ENCODE data around the gene KRTAP5-5. TPM values are rescaled to one million over a fixed set of nuclear protein-coding genes. Genes with fewer than 3 reads are reported as not detected.

The KRTAP5-5 gene
- total RNA-seq, 1 donor from 2014 or later: not detected

- Mint-ChIP-seq H3K4me3 (ENCODE audit: unreplicated experiment) (no peak overlapping the region), H3K36me3 (ENCODE audit: unreplicated experiment) (no peaks in the 10 kb centered on the region), H3K4me1 (ENCODE audit: unreplicated experiment) (no peaks in the 10 kb centered on the region), H3K9me3 (ENCODE audit: unreplicated experiment) (no peaks in the 10 kb centered on the region), H3K27me3 (ENCODE audit: unreplicated experiment) (peaks cover 62% of the 10 kb centered on the region), H3K27ac (ENCODE audit: unreplicated experiment) (no peak overlapping the region)
- no peak for TF ChIP-seq CTCF (IDR thresholded peaks at IDR 0.05)
- DNase-seq (ENCODE audit: extremely low spot score, unreplicated experiment): no peak
Measured at GRCh38 chr11:1624621-1625020, 5.0 kb upstream of the KRTAP5-5 start.

GRCh38 chr11:1625541-1625940 is 4.0 kb upstream of the KRTAP5-5 start:
- Mint-ChIP-seq H3K27me3 (ENCODE audit: unreplicated experiment) (peaks cover 58% of the 10 kb centered on the region), H3K36me3 (ENCODE audit: unreplicated experiment) (no peaks in the 10 kb centered on the region), H3K4me3 (ENCODE audit: unreplicated experiment) (no peak overlapping the region), H3K27ac (ENCODE audit: unreplicated experiment) (no peak overlapping the region), H3K9me3 (ENCODE audit: unreplicated experiment) (no peaks in the 10 kb centered on the region), H3K4me1 (ENCODE audit: unreplicated experiment) (no peaks in the 10 kb centered on the region)
- DNase-seq (ENCODE audit: extremely low spot score, unreplicated experiment): no peak
- no peak for TF ChIP-seq CTCF (IDR thresholded peaks at IDR 0.05)

GRCh38 chr11:1628506-1629325 is 859 bp upstream of the KRTAP5-5 start:
- H3K9me3 Mint-ChIP-seq (ENCODE audit: unreplicated experiment): no peaks in the 10 kb centered on the region
- no peak overlapping the region for H3K27ac Mint-ChIP-seq (ENCODE audit: unreplicated experiment)
- peaks cover 64% of the 10 kb centered on the region for H3K27me3 Mint-ChIP-seq (ENCODE audit: unreplicated experiment)
- TF ChIP-seq CTCF (IDR thresholded peaks at IDR 0.05): peak; percentile 89
- H3K4me3 Mint-ChIP-seq (ENCODE audit: unreplicated experiment): no peak overlapping the region
- H3K4me1 Mint-ChIP-seq (ENCODE audit: unreplicated experiment): no peaks in the 10 kb centered on the region
- no peak for DNase-seq (ENCODE audit: extremely low spot score, unreplicated experiment)
- no peaks in the 10 kb centered on the region for H3K36me3 Mint-ChIP-seq (ENCODE audit: unreplicated experiment)

- H3K27me3 Mint-ChIP-seq (ENCODE audit: unreplicated experiment): peaks cover 58% of the 10 kb centered on the region
- no peak overlapping the region for H3K4me3 Mint-ChIP-seq (ENCODE audit: unreplicated experiment)
- no peaks in the 10 kb centered on the region for H3K9me3 Mint-ChIP-seq (ENCODE audit: unreplicated experiment)
- H3K36me3 Mint-ChIP-seq (ENCODE audit: unreplicated experiment): no peaks in the 10 kb centered on the region
- DNase-seq (ENCODE audit: extremely low spot score, unreplicated experiment): no peak
- TF ChIP-seq CTCF (IDR thresholded peaks at IDR 0.05): no peak
- no peak overlapping the region for H3K27ac Mint-ChIP-seq (ENCODE audit: unreplicated experiment)
- no peaks in the 10 kb centered on the region for H3K4me1 Mint-ChIP-seq (ENCODE audit: unreplicated experiment)
Measured at GRCh38 chr11:1630271-1630670, 696 bp downstream of the KRTAP5-5 start.

- no peak for TF ChIP-seq CTCF (IDR thresholded peaks at IDR 0.05)
- Mint-ChIP-seq H3K27me3 (ENCODE audit: unreplicated experiment) (peaks cover 62% of the 10 kb centered on the region), H3K36me3 (ENCODE audit: unreplicated experiment) (no peaks in the 10 kb centered on the region), H3K9me3 (ENCODE audit: unreplicated experiment) (no peaks in the 10 kb centered on the region), H3K4me1 (ENCODE audit: unreplicated experiment) (no peaks in the 10 kb centered on the region), H3K27ac (ENCODE audit: unreplicated experiment) (no peak overlapping the region), H3K4me3 (ENCODE audit: unreplicated experiment) (no peak overlapping the region)
- DNase-seq (ENCODE audit: extremely low spot score, unreplicated experiment): no peak
Measured at GRCh38 chr11:1631066-1631568, 1.5 kb downstream of the KRTAP5-5 start.
